NK-92 (cell line): ENCODE data around the gene MAB21L4.
"Not testable (repeated sequence)": the region's sequence is repeated elsewhere in the genome, so short reads cannot be mapped to it uniquely, and the experiment has no call there.

Experiments used
- DNase-seq: peaks from one replicate; lab custom pipeline; 2025; ENCODE audit not compliant: unreplicated experiment; lab: John Stamatoyannopoulos, UW

The MAB21L4 gene

GRCh38 chr2:240868286-240869108 lies 27.5 kb downstream of the MAB21L4 start, which contains the start of gene AGXT:
Gene AGXT, plus strand, starts transcription at chr2:240868824. Its CDS starts 42 bp downstream, at chr2:240868866.
- DNase-seq = no peak

GRCh38 chr2:240865391-240865790 lies 30.6 kb downstream of the MAB21L4 start:
- no peak for DNase-seq

- DNase-seq = no peak
Measured at GRCh38 chr2:240864475-240864874, 31.5 kb downstream of the MAB21L4 start.

GRCh38 chr2:240861547-240861946 lies 34.4 kb downstream of the MAB21L4 start:
- DNase-seq = no peak

GRCh38 chr2:240858871-240859270 lies 37.1 kb downstream of the MAB21L4 start:
- no peak for DNase-seq

- no peak for DNase-seq
Measured at GRCh38 chr2:240858321-240858720, 37.6 kb downstream of the MAB21L4 start.

GRCh38 chr2:240857039-240858008 lies 38.6 kb downstream of the MAB21L4 start:
- no peak for DNase-seq

- DNase-seq = no peak
Measured at GRCh38 chr2:240856151-240856980, 39.6 kb downstream of the MAB21L4 start.

GRCh38 chr2:240855670-240856069 lies 40.3 kb downstream of the MAB21L4 start:
- DNase-seq = no peak

- no peak for DNase-seq
Measured at GRCh38 chr2:240852671-240853314, 43.2 kb downstream of the MAB21L4 start.

- DNase-seq = no peak
Measured at GRCh38 chr2:240851078-240851991, 44.6 kb downstream of the MAB21L4 start.

GRCh38 chr2:240850756-240851077 lies 45.2 kb downstream of the MAB21L4 start:
- DNase-seq = no peak

- no peak for DNase-seq
Measured at GRCh38 chr2:240850026-240850425, 45.9 kb downstream of the MAB21L4 start.

- DNase-seq = no peak
Measured at GRCh38 chr2:240848900-240849680, 46.9 kb downstream of the MAB21L4 start.

- DNase-seq = no peak
Measured at GRCh38 chr2:240847817-240848216, 48.1 kb downstream of the MAB21L4 start.

- no peak for DNase-seq
Measured at GRCh38 chr2:240846873-240847595, 48.9 kb downstream of the MAB21L4 start.

GRCh38 chr2:240846309-240846708 lies 49.6 kb downstream of the MAB21L4 start:
- not testable (repeated sequence) for DNase-seq
